Endothelial cell of umbilical vein (primary cell): ENCODE data around the gene UCHL1. TPM values are rescaled to one million over a fixed set of nuclear protein-coding genes. Genes with fewer than 3 reads are reported as not detected.

ENCODE experiments used
- BruUV-seq: library from RNA; stranded (reverse); fragments of 400-500 nt; replicated peaks from 2 replicates; lab custom pipeline; 2021; lab: Mats Ljungman, UMichigan
- CTCF ChIA-PET: fragments of 300-600, 350-600 bp; sonication (Branson Sonifier 250); formaldehyde crosslinking; loops from one replicate; lab custom pipeline; 2021; ENCODE audit warnings: antibody characterized with exemption, inconsistent platforms; lab: Charles Lee
- POLR2A ChIA-PET: fragments of 300-600, 350-600 bp; sonication (Branson Sonifier 250); formaldehyde crosslinking; loops from one replicate; lab custom pipeline; 2021; ENCODE audit warnings: antibody characterized with exemption, inconsistent platforms; lab: Charles Lee
- DNase-seq: peaks from one replicate; pipeline ENCODE4 v3.0.0-alpha.2; 2011; ENCODE audit warnings: low read depth, low spot score
- FAIRE-seq: peaks from 2 replicates; lab custom pipeline; 2011; peaks lifted over from hg19 to GRCh38; lab: Jason Lieb, UNC
- H2AFZ ChIP-seq: 2 replicates; pipeline ENCODE4 v1.6.0; 2012; ENCODE audit warnings: low read depth, low read length, control low read depth, inconsistent platforms
- H3K27ac ChIP-seq: 2 replicates; pipeline ENCODE4 v1.5.1; 2011; ENCODE audit warnings: low read depth, mild to moderate bottlenecking, control low read depth, low read length, moderate library complexity; ENCODE audit not compliant: insufficient read depth
- H3K27me3 ChIP-seq, 2 experiments: 2 replicates each; pipeline versions ENCODE4 v1.6.0 to v1.6.1; 2011; ENCODE audit warnings: low read length in 2 of 2, mixed read lengths in 1 of 2; ENCODE audit not compliant: control insufficient read depth in 2 of 2, insufficient read depth in 2 of 2
- H3K36me3 ChIP-seq, 2 experiments: 2 replicates in 1 of 2; 3 replicates in 1 of 2; pipeline ENCODE4 v1.5.1; 2011; ENCODE audit warnings: low read length in 2 of 2, mild to moderate bottlenecking in 1 of 2, moderate library complexity in 1 of 2; ENCODE audit not compliant: control insufficient read depth in 2 of 2, insufficient read depth in 2 of 2; ENCODE audit errors: extremely low read depth in 1 of 2
- H3K4me1 ChIP-seq: 3 replicates; pipeline ENCODE4 v1.5.1; 2011; ENCODE audit warnings: mild to moderate bottlenecking, low read length; ENCODE audit not compliant: control insufficient read depth, insufficient read depth; ENCODE audit errors: extremely low read depth
- H3K4me2 ChIP-seq: 2 replicates; pipeline ENCODE4 v1.6.1; 2011; ENCODE audit warnings: low read length, control low read depth, mixed read lengths; ENCODE audit not compliant: insufficient read depth
- H3K4me3 ChIP-seq, 3 experiments: fragments of 200-600 bp in 1 of 3; sonication (generic), shearing (Covaris generic) in 1 of 3; replicated peaks in 1 of 3; 2 replicates each; pipeline ENCODE4 v1.5.1; 2011 to 2016; ENCODE audit warnings: control low read depth in 3 of 3, low read length in 3 of 3, mild to moderate bottlenecking in 2 of 3, inconsistent platforms in 1 of 3, low read depth in 1 of 3, moderate library complexity in 1 of 3; ENCODE audit not compliant: insufficient read depth in 1 of 3
- H3K79me2 ChIP-seq: 2 replicates; pipeline ENCODE4 v1.6.0; 2012; ENCODE audit warnings: low read length, inconsistent platforms; ENCODE audit not compliant: control insufficient read depth, insufficient read depth
- H3K9ac ChIP-seq: replicated peaks from 2 replicates; pipeline ENCODE3; 2011; ENCODE audit warnings: low read length, control low read depth; ENCODE audit not compliant: insufficient read depth; ENCODE audit errors: extremely low read depth
- H3K9me1 ChIP-seq: replicated peaks from 3 replicates; pipeline ENCODE4 v1.6.0; 2011; ENCODE audit warnings: mild to moderate bottlenecking, low read length; ENCODE audit not compliant: control insufficient read depth, insufficient read depth; ENCODE audit errors: extremely low read depth
- H3K9me3 ChIP-seq: replicated peaks from 2 replicates; pipeline ENCODE4 v1.5.1; 2012; ENCODE audit warnings: low read length, inconsistent platforms; ENCODE audit not compliant: control insufficient read depth, insufficient read depth
- H4K20me1 ChIP-seq: replicated peaks from 2 replicates; pipeline ENCODE3; 2011; ENCODE audit warnings: mild to moderate bottlenecking, low read length; ENCODE audit not compliant: control insufficient read depth, insufficient read depth; ENCODE audit errors: extremely low read depth
- EZH2 ChIP-seq: IDR thresholded peaks from 2 replicates; pipeline ENCODE4 v1.6.1; 2012; ENCODE audit warnings: borderline replicate concordance, low read depth, mild to moderate bottlenecking, moderate library complexity, low read length, inconsistent platforms; ENCODE audit not compliant: severe bottlenecking
- GATA2 ChIP-seq: IDR thresholded peaks from 2 replicates; pipeline ENCODE4 v1.7.0; 2011; ENCODE audit warnings: low read depth, mild to moderate bottlenecking, moderate library complexity, mixed read lengths, low read length; ENCODE audit not compliant: insufficient read length, insufficient read depth
- JUN ChIP-seq: IDR thresholded peaks from 2 replicates; pipeline ENCODE4 v1.6.1; 2011; ENCODE audit warnings: borderline replicate concordance, low read depth; ENCODE audit not compliant: insufficient read length, insufficient read depth
- MYC ChIP-seq: IDR thresholded peaks from one replicate; pipeline ENCODE4 v1.6.1; 2011; ENCODE audit warnings: mild to moderate bottlenecking, low read depth, low read length
- dilution Hi-C: fragments of 300-500 bp; cut with MboI; formaldehyde crosslinking; loops from one replicate; pipeline ENCODE4 v1.15.0; 2019; ENCODE audit warnings: low sequenced_read_pairs; ENCODE audit not compliant: extremely low pct_ligation_motif_present
- intact Hi-C: fragments of 100-400 bp; cut with micrococcal nuclease; formaldehyde crosslinking; loops from one replicate; pipeline ENCODE4 v1.10.0; 2022
- polyA plus RNA-seq, 4 experiments: library from polyadenylated mRNA; depleted of rRNA in 3 of 4; stranded (reverse) in 3 of 4; unstranded in 1 of 4; fragments of >200 nt; gene quantifications; 2 replicates each; pipeline versions ENCODE4 v1.2.1 to v1.2.3, GENCODE V29; 2011 to 2012; ENCODE audit warnings: missing spikeins in 1 of 4
- total RNA-seq: library from RNA; stranded (reverse); gene quantifications from 2 replicates; pipeline ENCODE4 v1.2.3, GENCODE V29; 2021
- TF ChIP-seq, protein P1 (sequence below): IDR thresholded peaks from 2 replicates; pipeline ENCODE4 v1.6.1; 2011; ENCODE audit not compliant: insufficient read depth, insufficient read length

UCHL1 gene
- total and polyA plus RNA-seq, 2 donors (not counting 3 experiments of a cell fraction or from before 2014, with no cell fraction given) = 501 to 1,128 TPM

DNA sequence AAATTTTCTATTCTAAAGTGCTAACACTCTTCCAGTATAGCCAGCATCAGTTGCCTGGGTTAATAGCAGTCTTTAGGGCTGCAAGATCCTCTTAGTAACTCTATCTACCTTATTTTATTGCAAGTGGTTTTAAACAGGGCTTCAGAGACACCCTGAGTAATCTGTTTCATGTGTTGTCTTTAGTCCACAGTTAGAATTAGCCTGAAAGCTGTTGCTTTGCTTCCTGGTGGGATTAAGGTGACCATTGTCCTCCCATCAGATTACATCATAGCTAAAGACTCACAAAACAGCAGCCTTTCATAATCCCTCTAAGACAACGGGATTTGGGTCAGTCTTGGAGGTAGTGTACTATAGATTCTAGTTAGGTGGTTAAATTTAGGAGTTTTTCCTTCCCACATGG is 7.5 kb downstream of the UCHL1 start:
- CTCF ChIA-PET = no interaction called here

DNA sequence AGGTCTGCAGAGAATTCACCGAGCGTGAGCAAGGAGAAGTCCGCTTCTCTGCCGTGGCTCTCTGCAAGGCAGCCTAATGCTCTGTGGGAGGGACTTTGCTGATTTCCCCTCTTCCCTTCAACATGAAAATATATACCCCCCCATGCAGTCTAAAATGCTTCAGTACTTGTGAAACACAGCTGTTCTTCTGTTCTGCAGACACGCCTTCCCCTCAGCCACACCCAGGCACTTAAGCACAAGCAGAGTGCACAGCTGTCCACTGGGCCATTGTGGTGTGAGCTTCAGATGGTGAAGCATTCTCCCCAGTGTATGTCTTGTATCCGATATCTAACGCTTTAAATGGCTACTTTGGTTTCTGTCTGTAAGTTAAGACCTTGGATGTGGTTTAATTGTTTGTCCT is 11.3 kb downstream of the UCHL1 start:
- CTCF ChIA-PET = interaction anchor here (1.2 kb wide), 1 partner anchor 9 kb away, joined by 3 read pairs; no protein-coding TSS in a partner anchor
- dilution Hi-C loops = no loop called here
- FAIRE-seq = no peak

More for the DNA sequence above, 7.5 kb downstream of the UCHL1 start:
- dilution Hi-C loops = no loop called here
- H3K27me3 ChIP-seq = no peaks in the 10 kb centered on the region
- no peak overlapping the region for H3K9ac ChIP-seq
- TF ChIP-seq EZH2 (no peak), GATA2 (no peak), MYC (no peak)
- TF ChIP-seq, protein P1, sequence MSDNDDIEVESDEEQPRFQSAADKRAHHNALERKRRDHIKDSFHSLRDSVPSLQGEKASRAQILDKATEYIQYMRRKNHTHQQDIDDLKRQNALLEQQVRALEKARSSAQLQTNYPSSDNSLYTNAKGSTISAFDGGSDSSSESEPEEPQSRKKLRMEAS = no peak
- H3K4me2 ChIP-seq = no peak overlapping the region
- BruUV-seq = no TSS peak
- peaks cover under 1% of the 10 kb centered on the region for H3K79me2 ChIP-seq
- POLR2A ChIA-PET = interaction anchor here (0.5 kb wide), 1 partner anchor 270 kb away, joined by 3 read pairs; no protein-coding TSS in a partner anchor
- H2AFZ ChIP-seq = no peak overlapping the region
- H3K27ac ChIP-seq = no peak overlapping the region
- no peak for DNase-seq
- intact Hi-C loops = no loop called here
- no peak for FAIRE-seq
- H3K4me3 ChIP-seq = no peak overlapping the region
- H3K9me3 ChIP-seq = no peaks in the 10 kb centered on the region
- no peaks in the 10 kb centered on the region for H4K20me1 ChIP-seq
- H3K9me1 ChIP-seq = no peaks in the 10 kb centered on the region
- H3K4me1 ChIP-seq = no peaks in the 10 kb centered on the region
- peaks cover 8 to 15% of the 10 kb centered on the region in 2 experiments for H3K36me3 ChIP-seq

More for the DNA sequence above, 11.3 kb downstream of the UCHL1 start:
- H4K20me1 ChIP-seq = no peaks in the 10 kb centered on the region
- no peak overlapping the region for H2AFZ ChIP-seq
- TF ChIP-seq, protein P1 = no peak
- no peak for TF ChIP-seq JUN
- TF ChIP-seq GATA2 = no peak
- TF ChIP-seq MYC = no peak
- TF ChIP-seq EZH2 = no peak
- no peaks in the 10 kb centered on the region for H3K9me3 ChIP-seq
- H3K79me2 ChIP-seq = no peaks in the 10 kb centered on the region
- BruUV-seq = no TSS peak
- H3K4me3 ChIP-seq = no peak overlapping the region
- intact Hi-C loops = no loop called here
- H3K27ac ChIP-seq = no peak overlapping the region
- H3K9ac ChIP-seq = no peak overlapping the region
- no peak for DNase-seq
- H3K9me1 ChIP-seq = no peaks in the 10 kb centered on the region
- H3K36me3 ChIP-seq = peaks cover 6 to 13% of the 10 kb centered on the region in 2 experiments
- no peak overlapping the region for H3K4me2 ChIP-seq
- H3K27me3 ChIP-seq = no peaks in the 10 kb centered on the region
- no peaks in the 10 kb centered on the region for H3K4me1 ChIP-seq
- POLR2A ChIA-PET = no interaction called here
